Coronary artery (tissue), 2 donors: ENCODE measurements around the gene CCDC126.

Experiments used
- DNase-seq: peaks from one replicate; pipeline ENCODE4 v3.0.0-alpha.2; 2017; ENCODE audit warnings: low spot score
- H3K27ac ChIP-seq, 2 donors: fragments of 200-600 bp; sonication (generic); one replicate each; pipeline ENCODE4 v1.5.1; 2016 to 2019
- H3K4me3 ChIP-seq: fragments of 200-600 bp; sonication (generic); 2 replicates; pipeline ENCODE4 v1.5.1; 2016; ENCODE audit warnings: mild to moderate bottlenecking, moderate library complexity
- CTCF ChIP-seq: fragments of 200-600 bp; sonication (generic); IDR thresholded peaks from one replicate; pipeline ENCODE4 v1.5.1; 2019; ENCODE audit warnings: antibody characterized with exemption

The CCDC126 gene

GRCh38 chr7:23658831-23659427, 61.7 kb downstream of the CCDC126 start:
- DNase-seq: no peak
- H3K27ac ChIP-seq: no peak overlapping the region
- TF ChIP-seq CTCF: no peak
- no peak overlapping the region for H3K4me3 ChIP-seq

- Histone ChIP-seq H3K27ac (no peak overlapping the region), H3K4me3 (no peak overlapping the region)
- no peak for TF ChIP-seq CTCF
- DNase-seq: no peak
Measured at GRCh38 chr7:23661385-23661784, 64.2 kb downstream of the CCDC126 start.

DNA sequence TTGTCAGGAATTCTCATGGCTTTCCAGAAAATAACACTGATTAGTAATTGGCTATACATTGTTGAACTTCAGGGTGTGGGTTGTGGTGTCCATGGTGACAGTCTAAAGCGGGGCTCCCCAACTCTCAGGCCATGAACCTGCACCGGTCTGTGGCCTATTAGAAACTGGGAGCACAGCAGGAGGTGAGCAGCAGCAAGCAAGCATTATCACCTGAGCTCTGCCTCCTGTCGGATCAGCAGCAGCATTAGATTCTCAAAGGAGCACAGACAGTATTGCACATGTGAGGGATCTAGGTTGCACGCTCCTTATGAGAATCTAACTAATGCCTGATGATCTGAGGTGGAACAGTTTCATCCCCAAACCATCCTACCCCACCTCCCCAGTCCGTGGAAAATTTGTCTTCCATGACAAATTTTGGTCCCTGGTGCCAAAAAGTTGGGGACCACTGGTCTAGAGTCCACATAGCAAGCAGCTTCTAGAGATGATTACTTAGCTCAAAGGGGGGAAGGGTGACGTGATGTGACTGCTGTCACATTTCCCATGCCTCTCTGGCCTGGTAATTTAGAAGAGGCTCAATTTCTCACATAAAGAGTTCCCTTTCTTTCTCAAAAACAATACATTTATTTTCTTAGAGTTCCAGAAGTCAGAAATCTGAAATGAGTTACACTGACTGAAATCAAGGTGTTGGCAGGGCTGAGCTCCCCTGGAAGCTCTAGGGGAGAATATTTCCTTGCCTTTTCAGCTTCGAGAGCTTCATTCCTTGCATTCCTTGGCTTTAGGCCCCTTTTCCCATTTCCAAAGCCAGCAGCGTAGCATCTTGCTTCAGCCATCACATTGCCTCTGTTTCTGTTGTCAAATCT, 65.2 kb downstream of the CCDC126 start:
- TF ChIP-seq CTCF: no peak

DNA sequence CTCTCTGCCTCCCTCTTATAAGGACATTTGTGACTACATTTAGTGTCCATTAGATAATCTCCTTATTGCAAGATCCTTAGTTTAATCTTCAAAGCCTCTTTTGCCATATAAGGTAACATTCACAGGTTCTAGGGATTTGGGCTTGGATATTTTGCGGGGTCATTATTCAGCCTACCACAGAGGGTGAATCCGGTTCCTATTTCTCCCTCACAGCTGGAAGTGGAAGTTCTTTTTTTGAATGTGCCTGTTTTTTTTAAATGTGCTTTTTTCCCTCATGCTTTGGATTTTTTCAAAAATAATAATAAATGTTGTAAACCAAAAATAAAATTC, 65.8 kb downstream of the CCDC126 start:
- DNase-seq: no peak
- TF ChIP-seq CTCF: no peak
- Histone ChIP-seq H3K27ac (no peak overlapping the region), H3K4me3 (no peak overlapping the region)

More for the DNA sequence above, 65.2 kb downstream of the CCDC126 start:
- Histone ChIP-seq H3K4me3 (no peak overlapping the region), H3K27ac (no peak overlapping the region)
- DNase-seq: no peak

DNA sequence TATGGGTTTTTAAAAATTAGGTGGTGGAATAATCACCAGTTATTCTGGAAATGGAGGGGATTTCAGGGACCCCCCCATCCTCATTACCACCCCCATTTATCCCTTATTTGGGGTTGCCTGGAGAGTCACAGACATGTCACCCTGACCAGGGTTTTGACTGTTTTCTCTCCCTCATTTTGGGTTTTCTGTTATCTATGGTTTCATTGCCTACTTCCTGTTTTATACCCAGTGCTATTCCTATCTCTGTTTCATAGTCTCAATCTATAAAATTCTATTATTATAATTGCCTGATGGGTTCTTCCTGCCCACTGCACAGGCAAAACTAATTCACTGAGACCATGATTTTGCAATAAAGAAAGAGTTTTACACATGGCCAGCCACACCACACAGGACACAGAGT, 66.9 kb downstream of the CCDC126 start:
- no peak for TF ChIP-seq CTCF
- Histone ChIP-seq H3K4me3 (no peak overlapping the region), H3K27ac (no peak overlapping the region)
- DNase-seq: no peak

DNA sequence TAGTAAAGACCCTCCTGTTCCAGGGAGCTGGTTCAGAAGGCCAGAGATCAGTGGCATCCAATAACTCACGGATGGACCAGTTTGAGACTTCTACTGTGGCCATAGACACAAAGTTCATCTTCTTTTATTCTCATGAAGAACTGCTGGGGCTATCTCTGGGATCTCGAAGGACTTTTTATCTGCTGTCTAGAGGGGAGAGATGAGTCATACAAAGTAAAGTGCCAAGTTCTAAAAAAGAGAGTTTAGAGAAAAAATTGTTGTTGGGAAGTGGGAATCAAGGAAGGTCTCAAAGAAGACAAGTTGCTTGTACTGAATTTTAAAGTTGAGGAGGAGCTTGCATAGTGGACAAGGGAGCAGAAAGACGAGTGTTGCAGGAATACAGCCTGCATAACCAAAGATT, 74.9 kb downstream of the CCDC126 start:
- DNase-seq: no peak

More for the DNA sequence above, 74.9 kb downstream of the CCDC126 start:
- Histone ChIP-seq H3K4me3 (no peak overlapping the region), H3K27ac (no peak overlapping the region)
- no peak for TF ChIP-seq CTCF
